ENCODE results near the gene ARL5C.
A peak's percentile ranks its signal among the peaks of the same experiment; 100 is the strongest.

DNA sequence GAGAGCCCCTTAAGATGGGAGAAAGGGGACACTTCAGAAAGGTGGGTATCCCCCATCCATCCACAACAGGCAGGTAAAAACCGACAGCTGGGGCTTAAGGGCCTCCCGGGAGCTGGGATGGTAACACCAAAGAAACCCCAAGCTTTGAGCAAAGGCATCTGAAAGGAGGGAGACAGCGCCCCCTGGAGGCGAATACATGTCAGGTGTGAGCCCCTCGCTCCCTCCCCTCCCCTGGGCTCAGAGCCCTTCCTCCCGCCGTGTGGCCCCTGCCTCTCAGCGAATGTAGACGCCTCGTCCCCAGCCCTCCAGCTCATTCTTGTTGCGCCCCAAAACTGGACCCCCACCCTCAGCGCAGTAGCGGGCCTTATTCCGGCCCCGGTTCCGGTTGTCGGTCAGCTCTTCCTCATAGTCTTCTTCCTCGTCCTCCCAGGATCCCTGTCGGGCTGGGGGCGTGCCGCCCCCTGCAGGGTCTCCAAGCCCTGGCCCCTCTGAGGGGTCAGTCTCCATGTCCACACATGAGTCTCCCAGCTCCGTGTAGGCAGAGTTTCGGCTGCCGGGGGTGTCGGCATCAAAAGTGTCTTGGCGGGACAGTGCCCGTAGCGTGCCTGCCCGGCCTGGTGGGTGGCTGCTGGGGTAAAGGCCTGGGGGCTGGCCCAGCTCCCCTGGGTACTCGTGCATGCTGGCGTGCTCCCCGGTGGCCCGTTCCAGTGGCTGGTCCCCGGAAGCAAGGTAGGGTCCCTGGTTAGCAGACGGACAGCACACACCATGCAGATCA is 9.1 kb upstream of the ARL5C start:
- peak; percentile 78 for TF ChIP-seq CTCF (tag by site-specific recombination; IDR thresholded peaks at IDR 0.05)
- no peak for TF ChIP-seq ZNF549 (tag by site-specific recombination; IDR thresholded peaks at IDR 0.05)
- no peak for TF ChIP-seq MEIS1 (CRISPR knock-in tag; IDR thresholded peaks at IDR 0.05; ENCODE audit: borderline replicate concordance)
- no peak for TF ChIP-seq SP3 (tag by site-specific recombination; IDR thresholded peaks at IDR 0.05)
- TF ChIP-seq TCF7L2 (IDR thresholded peaks at IDR 0.05; ENCODE audit: borderline replicate concordance, low read depth, low read length), result no peak
- no peak for TF ChIP-seq SP7 (tag by site-specific recombination; IDR thresholded peaks at IDR 0.05)
- no peak for TF ChIP-seq HOXA7 (CRISPR knock-in tag; IDR thresholded peaks at IDR 0.05; ENCODE audit: borderline replicate concordance)
- TF ChIP-seq ZNF174 (tag by site-specific recombination; IDR thresholded peaks at IDR 0.05), result no peak
- TF ChIP-seq, protein P1, sequence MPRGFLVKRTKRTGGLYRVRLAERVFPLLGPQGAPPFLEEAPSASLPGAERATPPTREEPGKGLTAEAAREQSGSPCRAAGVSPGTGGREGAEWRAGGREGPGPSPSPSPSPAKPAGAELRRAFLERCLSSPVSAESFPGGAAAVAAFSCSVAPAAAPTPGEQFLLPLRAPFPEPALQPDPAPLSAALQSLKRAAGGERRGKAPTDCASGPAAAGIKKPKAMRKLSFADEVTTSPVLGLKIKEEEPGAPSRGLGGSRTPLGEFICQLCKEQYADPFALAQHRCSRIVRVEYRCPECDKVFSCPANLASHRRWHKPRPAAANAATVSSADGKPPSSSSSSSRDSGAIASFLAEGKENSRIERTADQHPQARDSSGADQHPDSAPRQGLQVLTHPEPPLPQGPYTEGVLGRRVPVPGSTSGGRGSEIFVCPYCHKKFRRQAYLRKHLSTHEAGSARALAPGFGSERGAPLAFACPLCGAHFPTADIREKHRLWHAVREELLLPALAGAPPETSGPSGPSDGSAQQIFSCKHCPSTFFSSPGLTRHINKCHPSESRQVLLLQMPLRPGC (tag by site-specific recombination; IDR thresholded peaks at IDR 0.05), result no peak
- no peak for TF ChIP-seq ZBTB21 (tag by site-specific recombination; IDR thresholded peaks at IDR 0.05)
- TF ChIP-seq ZNF221 (tag by site-specific recombination; IDR thresholded peaks at IDR 0.05; ENCODE audit: borderline replicate concordance), result no peak
- TF ChIP-seq ZNF658 (tag by site-specific recombination; IDR thresholded peaks at IDR 0.05), result no peak
